B cell (primary cell): Measurements from ENCODE around the gene AUP1.

Source experiments
- EZH2 ChIP-seq: IDR thresholded peaks from 2 replicates; pipeline ENCODE4 v1.6.1; 2012; ENCODE audit warnings: borderline replicate concordance, low read depth, mild to moderate bottlenecking, moderate library complexity, low read length; ENCODE audit not compliant: insufficient read depth, poor library complexity, severe bottlenecking
- TF ChIP-seq, protein P1 (sequence below): fragments of 200-600 bp; IDR thresholded peaks from one replicate; pipeline ENCODE4 v1.8.0; 2022; ENCODE audit warnings: antibody characterized with exemption, mild to moderate bottlenecking

DNA sequence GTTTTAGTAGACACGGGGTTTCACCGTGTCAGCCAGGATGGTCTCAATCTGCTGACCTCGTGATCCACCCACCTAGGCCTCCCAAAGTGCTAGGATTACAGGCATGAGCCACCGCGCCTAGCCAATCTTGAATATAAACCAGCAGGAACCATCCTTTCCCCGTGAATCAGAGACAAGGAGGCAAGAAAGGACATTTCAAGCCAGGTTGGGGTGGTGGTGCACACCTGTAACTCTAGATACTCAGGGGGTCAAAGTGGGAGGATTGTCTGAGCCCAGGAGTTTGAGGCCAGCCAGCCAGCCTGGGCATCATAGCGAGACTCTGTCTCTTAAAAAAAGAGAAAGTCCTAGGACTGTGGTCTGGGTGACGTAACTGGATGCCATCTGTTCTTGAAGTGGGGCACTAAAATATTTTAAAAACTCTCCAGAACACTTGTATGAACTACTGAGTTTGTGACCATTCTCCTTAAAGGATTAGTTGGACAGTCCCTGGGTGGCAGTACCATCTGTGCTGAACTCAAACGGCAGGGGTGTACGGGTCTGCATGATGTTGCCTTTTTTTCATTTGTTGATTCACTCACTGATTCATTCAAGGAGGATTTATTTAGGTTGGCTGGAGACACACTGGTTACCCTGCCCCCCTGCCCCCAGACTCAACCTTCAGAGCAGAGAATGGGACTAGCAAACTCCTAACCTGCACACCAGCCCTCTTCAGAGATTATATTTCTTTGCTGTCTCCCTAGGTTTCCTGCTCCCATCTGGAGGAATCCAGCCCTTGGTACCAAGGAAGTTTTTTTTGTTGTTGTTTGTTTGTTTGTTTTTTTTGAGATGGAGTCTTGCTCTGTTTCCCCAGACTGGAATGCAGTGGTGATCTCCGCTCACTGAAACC, 18.2 kb downstream of the AUP1 start:
- TF ChIP-seq, protein P1, sequence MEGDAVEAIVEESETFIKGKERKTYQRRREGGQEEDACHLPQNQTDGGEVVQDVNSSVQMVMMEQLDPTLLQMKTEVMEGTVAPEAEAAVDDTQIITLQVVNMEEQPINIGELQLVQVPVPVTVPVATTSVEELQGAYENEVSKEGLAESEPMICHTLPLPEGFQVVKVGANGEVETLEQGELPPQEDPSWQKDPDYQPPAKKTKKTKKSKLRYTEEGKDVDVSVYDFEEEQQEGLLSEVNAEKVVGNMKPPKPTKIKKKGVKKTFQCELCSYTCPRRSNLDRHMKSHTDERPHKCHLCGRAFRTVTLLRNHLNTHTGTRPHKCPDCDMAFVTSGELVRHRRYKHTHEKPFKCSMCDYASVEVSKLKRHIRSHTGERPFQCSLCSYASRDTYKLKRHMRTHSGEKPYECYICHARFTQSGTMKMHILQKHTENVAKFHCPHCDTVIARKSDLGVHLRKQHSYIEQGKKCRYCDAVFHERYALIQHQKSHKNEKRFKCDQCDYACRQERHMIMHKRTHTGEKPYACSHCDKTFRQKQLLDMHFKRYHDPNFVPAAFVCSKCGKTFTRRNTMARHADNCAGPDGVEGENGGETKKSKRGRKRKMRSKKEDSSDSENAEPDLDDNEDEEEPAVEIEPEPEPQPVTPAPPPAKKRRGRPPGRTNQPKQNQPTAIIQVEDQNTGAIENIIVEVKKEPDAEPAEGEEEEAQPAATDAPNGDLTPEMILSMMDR = no peak
- no peak for TF ChIP-seq EZH2
